Stimulated activated naive B cell treated with anti-CD40 and anti-IgM and Interleukin-4, amounts not matched to agents 10 μg/mL and 1 μg/mL and 100 μg/mL, for 72 hours (primary cell): Measurements from ENCODE around the gene NRG4.
A peak's percentile ranks its signal among the peaks of the same experiment; 100 is the strongest.

ENCODE experiments used
- ATAC-seq, 2 donors: fragments of 150-1000 bp; cut with Tn5 transposase; replicated peaks; 2 replicates each; pipeline ENCODE4 v1.10.0; 2021; ENCODE audit warnings: moderate library complexity in 1 of 2
- DNase-seq: peaks from one replicate; pipeline ENCODE4 v3.0.0; 2021
- H3K27ac Mint-ChIP-seq: one replicate; pipeline ENCODE4 v1.8.0; 2022; ENCODE audit warnings: mild to moderate bottlenecking, mixed read lengths
- H3K27me3 Mint-ChIP-seq, 2 donors: one replicate each; pipeline ENCODE4 v1.8.0; 2022; ENCODE audit warnings: mixed read lengths in 2 of 2
- H3K36me3 Mint-ChIP-seq, 2 donors: one replicate each; pipeline ENCODE4 v1.8.0; 2022; ENCODE audit warnings: mixed read lengths in 2 of 2, mild to moderate bottlenecking in 1 of 2
- H3K4me1 Mint-ChIP-seq, 2 donors: one replicate each; pipeline ENCODE4 v1.8.0; 2022; ENCODE audit warnings: mixed read lengths in 2 of 2, mild to moderate bottlenecking in 1 of 2
- H3K4me3 Mint-ChIP-seq, 2 donors: one replicate each; pipeline ENCODE4 v1.8.0; 2022; ENCODE audit warnings: mild to moderate bottlenecking in 2 of 2, mixed read lengths in 2 of 2, moderate library complexity in 1 of 2
- H3K9me3 Mint-ChIP-seq, 2 donors: one replicate each; pipeline ENCODE4 v1.8.0; 2022; ENCODE audit warnings: mixed read lengths in 2 of 2, mild to moderate bottlenecking in 1 of 2

The NRG4 gene

DNA sequence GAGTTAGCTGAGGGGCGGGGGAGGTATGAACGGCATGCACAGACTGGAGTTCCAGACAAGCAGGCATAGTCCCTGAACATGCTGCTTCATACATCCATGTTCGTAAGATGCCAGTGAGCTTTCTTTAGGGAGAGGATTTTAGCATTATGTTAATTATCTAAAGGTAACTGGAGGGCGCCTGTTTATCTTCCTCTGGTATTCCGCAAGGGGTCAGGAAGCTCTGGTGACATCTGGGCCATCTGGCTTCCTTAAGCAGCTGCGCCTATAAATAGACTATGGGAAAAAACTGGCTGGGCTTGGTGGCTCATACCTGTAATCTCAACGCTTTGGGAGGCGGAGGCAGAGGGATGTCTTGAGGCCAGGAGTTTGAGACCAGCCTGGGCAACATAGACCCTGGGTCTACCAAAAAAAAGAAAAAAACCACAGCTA is 110.1 kb downstream of the NRG4 start:
- Mint-ChIP-seq H3K9me3 (no peaks in the 10 kb centered on the region), H3K36me3 (peaks cover 10% of the 10 kb centered on the region in 2 donors), H3K4me1 (peaks cover 13 to 22% of the 10 kb centered on the region in 2 donors), H3K4me3 (peak overlapping the region; percentile 60 to 68), H3K27me3 (no peaks in the 10 kb centered on the region), H3K27ac (peak overlapping the region; percentile 79)
- ATAC-seq = no peak
- no peak for DNase-seq

DNA sequence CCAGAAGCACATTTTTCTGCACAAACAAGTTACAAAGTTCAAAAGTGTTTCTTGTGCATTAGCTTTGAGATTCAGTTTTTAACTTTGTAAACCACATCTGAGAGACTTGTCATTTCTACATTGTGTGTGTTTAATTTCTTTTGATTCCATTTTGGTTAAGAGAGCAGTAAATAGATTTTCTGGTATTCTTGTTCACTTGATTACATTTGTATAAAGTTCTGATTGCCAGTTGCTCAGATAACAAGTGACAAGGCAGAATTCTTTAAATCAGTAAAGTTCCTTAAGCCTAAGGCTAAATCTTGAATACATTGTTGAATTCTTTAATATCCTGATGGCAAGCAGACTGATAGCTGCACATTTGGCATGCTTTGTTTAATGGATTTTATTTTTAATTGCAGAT is 111.6 kb downstream of the NRG4 start:
- peaks cover 12 to 21% of the 10 kb centered on the region in 2 donors for H3K4me1 Mint-ChIP-seq

GRCh38 chr15:75895731-75896130 is 116.5 kb downstream of the NRG4 start:
- H3K27me3 Mint-ChIP-seq = no peaks in the 10 kb centered on the region
- ATAC-seq = no peak

More for the DNA sequence above, 111.6 kb downstream of the NRG4 start:
- Mint-ChIP-seq H3K27ac (no peak overlapping the region), H3K9me3 (no peaks in the 10 kb centered on the region), H3K27me3 (no peaks in the 10 kb centered on the region), H3K36me3 (peaks cover 10 to 13% of the 10 kb centered on the region in 2 donors), H3K4me3 (no peak overlapping the region)
- ATAC-seq = no peak
- no peak for DNase-seq

GRCh38 chr15:75891895-75892294 is 120.3 kb downstream of the NRG4 start:
- Mint-ChIP-seq H3K27me3 (no peaks in the 10 kb centered on the region), H3K4me1 (no peaks in the 10 kb centered on the region), H3K27ac (no peak overlapping the region), H3K9me3 (no peaks in the 10 kb centered on the region), H3K4me3 (no peak overlapping the region), H3K36me3 (peaks cover 12 to 19% of the 10 kb centered on the region in 2 donors)
- DNase-seq (no peak), ATAC-seq (no peak)

More at GRCh38 chr15:75895731-75896130, 116.5 kb downstream of the NRG4 start:
- H3K4me1 Mint-ChIP-seq = no peaks in the 10 kb centered on the region
- no peak overlapping the region for H3K4me3 Mint-ChIP-seq
- H3K36me3 Mint-ChIP-seq = peaks cover 8 to 12% of the 10 kb centered on the region in 2 donors
- no peak for DNase-seq
- H3K27ac Mint-ChIP-seq = no peak overlapping the region
- H3K9me3 Mint-ChIP-seq = no peaks in the 10 kb centered on the region
